Activated naive CD8-positive, alpha-beta T cell treated with anti-CD3 and anti-CD28 coated beads, Interleukin-2, amount 50 U/mL, for 16 hours (primary cell): ENCODE results near the gene INPP4B.

ENCODE experiments used
- DNase-seq: peaks from one replicate; pipeline ENCODE4 v3.0.0-alpha.2; 2020; ENCODE audit warnings: low read depth, low spot score

The INPP4B gene

GRCh38 chr4:142293536-142293935, 552.6 kb downstream of the INPP4B start:
- DNase-seq: no peak

- DNase-seq: no peak
These were observed 553.9 kb downstream of the INPP4B start for GRCh38 chr4:142292231-142292630.

GRCh38 chr4:142291299-142292050, 554.6 kb downstream of the INPP4B start:
- DNase-seq: no peak

GRCh38 chr4:142287371-142287770, 558.7 kb downstream of the INPP4B start:
- no peak for DNase-seq

- no peak for DNase-seq
These were observed 560.9 kb downstream of the INPP4B start for GRCh38 chr4:142285222-142285583.

- DNase-seq: no peak
These were observed 561.5 kb downstream of the INPP4B start for GRCh38 chr4:142284402-142285221.

- no peak for DNase-seq
These were observed 563.1 kb downstream of the INPP4B start for GRCh38 chr4:142282870-142283431.

GRCh38 chr4:142281999-142282398, 564.1 kb downstream of the INPP4B start:
- no peak for DNase-seq

GRCh38 chr4:142278663-142279062, 567.4 kb downstream of the INPP4B start:
- no peak for DNase-seq

- DNase-seq: no peak
These were observed 567.9 kb downstream of the INPP4B start for GRCh38 chr4:142278171-142278570.

- no peak for DNase-seq
These were observed 572.0 kb downstream of the INPP4B start for GRCh38 chr4:142274137-142274536.

GRCh38 chr4:142272452-142272851, 573.6 kb downstream of the INPP4B start:
- no peak for DNase-seq

- no peak for DNase-seq
These were observed 574.3 kb downstream of the INPP4B start for GRCh38 chr4:142271832-142272231.

GRCh38 chr4:142267101-142267500, 579.0 kb downstream of the INPP4B start:
- no peak for DNase-seq

- no peak for DNase-seq
These were observed 580.2 kb downstream of the INPP4B start for GRCh38 chr4:142265946-142266345.

- DNase-seq: no peak
These were observed 580.6 kb downstream of the INPP4B start for GRCh38 chr4:142265536-142265935.

GRCh38 chr4:142264961-142265360, 581.1 kb downstream of the INPP4B start:
- DNase-seq: no peak

GRCh38 chr4:142262956-142263355, 583.1 kb downstream of the INPP4B start:
- no peak for DNase-seq

GRCh38 chr4:142248946-142249345, 597.2 kb downstream of the INPP4B start:
- no peak for DNase-seq

- no peak for DNase-seq
These were observed 602.8 kb downstream of the INPP4B start for GRCh38 chr4:142243255-142243654.

GRCh38 chr4:142242156-142242555, 603.9 kb downstream of the INPP4B start:
- no peak for DNase-seq

GRCh38 chr4:142238589-142238988, 607.5 kb downstream of the INPP4B start:
- no peak for DNase-seq

- DNase-seq: no peak
These were observed 609.8 kb downstream of the INPP4B start for GRCh38 chr4:142236268-142236667.
